Forelimb muscle (tissue), 1 donor: Measurements from ENCODE around the gene MEGF6. TPM values are rescaled to one million over a fixed set of nuclear protein-coding genes. Genes with fewer than 3 reads are reported as not detected.

ENCODE experiments used
- DNase-seq: peaks from one replicate; pipeline ENCODE4 v3.0.0-alpha.2; 2013; ENCODE audit warnings: low read depth
- polyA plus RNA-seq: library from polyadenylated mRNA; unstranded; fragments of 120-200 nt; gene quantifications from one replicate; pipeline ENCODE4 v1.2.1, GENCODE V29; 2013; ENCODE audit not compliant: insufficient read length

MEGF6 gene
- polyA plus RNA-seq, 1 donor: 10.2 TPM

GRCh38 chr1:3459051-3459908 is 152.0 kb downstream of the MEGF6 start:
- DNase-seq: no peak

- no peak for DNase-seq
Measured at GRCh38 chr1:3457910-3458883, 153.1 kb downstream of the MEGF6 start.

- DNase-seq: no peak
Measured at GRCh38 chr1:3456964-3457909, 154.1 kb downstream of the MEGF6 start.

- no peak for DNase-seq
Measured at GRCh38 chr1:3456449-3456963, 154.8 kb downstream of the MEGF6 start.

GRCh38 chr1:3455670-3456448 is 155.4 kb downstream of the MEGF6 start:
- no peak for DNase-seq

GRCh38 chr1:3454811-3455618 is 156.3 kb downstream of the MEGF6 start:
- DNase-seq: no peak

- no peak for DNase-seq
Measured at GRCh38 chr1:3453891-3454810, 157.2 kb downstream of the MEGF6 start, which contains the start of gene ARHGEF16. ARHGEF16 (plus strand) TSS chr1:3454665; CDS start chr1:3463085, 8,420 bp downstream.

GRCh38 chr1:3453203-3453761 is 158.0 kb downstream of the MEGF6 start:
- DNase-seq: peak; percentile 20

- no peak for DNase-seq
Measured at GRCh38 chr1:3452866-3453175, 158.5 kb downstream of the MEGF6 start.

- no peak for DNase-seq
Measured at GRCh38 chr1:3451994-3452865, 159.1 kb downstream of the MEGF6 start.

GRCh38 chr1:3450983-3451382 is 160.3 kb downstream of the MEGF6 start:
- no peak for DNase-seq

- no peak for DNase-seq
Measured at GRCh38 chr1:3450202-3450863, 161.0 kb downstream of the MEGF6 start.

- no peak for DNase-seq
Measured at GRCh38 chr1:3444736-3445135, 166.6 kb downstream of the MEGF6 start.

GRCh38 chr1:3444298-3444697 is 167.0 kb downstream of the MEGF6 start:
- DNase-seq: no peak

GRCh38 chr1:3443807-3444206 is 167.5 kb downstream of the MEGF6 start:
- no peak for DNase-seq

GRCh38 chr1:3442901-3443300 is 168.4 kb downstream of the MEGF6 start:
- DNase-seq: no peak
